ENCODE data around the gene MT1X. TPM values are rescaled to one million over a fixed set of nuclear protein-coding genes. Genes with fewer than 3 reads are reported as not detected.
A peak's percentile ranks its signal among the peaks of the same experiment; 100 is the strongest.

MT1X gene
- total and polyA plus RNA-seq, 2 donors from 2014 or later: 223 to 476 TPM

- no peak overlapping the region for H3K4me3 ChIP-seq (ENCODE audit: low read length in 3 of 3)
- FAIRE-seq: no peak
- TF ChIP-seq CTCF (IDR thresholded peaks at IDR 0.05; ENCODE audit: borderline replicate concordance, extremely low read depth, insufficient read depth): no peak
- intact Hi-C loops (cut with DNase I): no loop called here
- no peak overlapping the region for H3K9ac ChIP-seq (ENCODE audit: low read length in 3 of 3)
- no peak for DNase-seq
- no peaks in the 10 kb centered on the region for H3K36me3 ChIP-seq (ENCODE audit: control insufficient read depth in 2 of 3, insufficient read depth in 3 of 3, low read length in 3 of 3)
- no peak overlapping the region for H3K27ac ChIP-seq (ENCODE audit: low read depth in 2 of 2, low read length in 2 of 2)
- no peaks in the 10 kb centered on the region for H3K9me3 ChIP-seq (ENCODE audit: control insufficient read depth in 2 of 3, insufficient read depth in 1 of 3, low read length in 3 of 3)
- H3K27me3 ChIP-seq (ENCODE audit: control insufficient read depth, insufficient read depth, low read length): peaks cover 69% of the 10 kb centered on the region
- H3K4me1 ChIP-seq (ENCODE audit: control insufficient read depth in 2 of 3, insufficient read depth in 2 of 3, low read depth in 1 of 3, low read length in 3 of 3): peaks cover 0 to 19% (median 6%) of the 10 kb centered on the region in 3 donors
Measured at GRCh38 chr16:56640076-56640475, 42.2 kb upstream of the MT1X start.

- DNase-seq: no peak
- TF ChIP-seq CTCF (IDR thresholded peaks at IDR 0.05; ENCODE audit: borderline replicate concordance, extremely low read depth, insufficient read depth): no peak
- no peak for FAIRE-seq
- no peaks in the 10 kb centered on the region for H3K9me3 ChIP-seq (ENCODE audit: control insufficient read depth in 2 of 3, insufficient read depth in 1 of 3, low read length in 3 of 3)
- H3K9ac ChIP-seq (ENCODE audit: low read length in 3 of 3): no peak overlapping the region
- no peak overlapping the region for H3K27ac ChIP-seq (ENCODE audit: low read depth in 2 of 2, low read length in 2 of 2)
- intact Hi-C loops (cut with DNase I): no loop called here
- peaks cover 0 to 18% (median 6%) of the 10 kb centered on the region in 3 donors for H3K4me1 ChIP-seq (ENCODE audit: control insufficient read depth in 2 of 3, insufficient read depth in 2 of 3, low read depth in 1 of 3, low read length in 3 of 3)
- peaks cover 72% of the 10 kb centered on the region for H3K27me3 ChIP-seq (ENCODE audit: control insufficient read depth, insufficient read depth, low read length)
- H3K36me3 ChIP-seq (ENCODE audit: control insufficient read depth in 2 of 3, insufficient read depth in 3 of 3, low read length in 3 of 3): no peaks in the 10 kb centered on the region
- no peak overlapping the region for H3K4me3 ChIP-seq (ENCODE audit: low read length in 3 of 3)
Measured at GRCh38 chr16:56641166-56641565, 41.1 kb upstream of the MT1X start.

- H3K27me3 ChIP-seq (ENCODE audit: control insufficient read depth, insufficient read depth, low read length): peaks cover 66% of the 10 kb centered on the region
- no peak overlapping the region for H3K27ac ChIP-seq (ENCODE audit: low read depth in 2 of 2, low read length in 2 of 2)
- peaks cover 0 to 13% (median 6%) of the 10 kb centered on the region in 3 donors for H3K4me1 ChIP-seq (ENCODE audit: control insufficient read depth in 2 of 3, insufficient read depth in 2 of 3, low read depth in 1 of 3, low read length in 3 of 3)
- no peak for FAIRE-seq
- H3K4me3 ChIP-seq (ENCODE audit: low read length in 3 of 3): peak overlapping the region in 2 of 3 donors; percentile 16 to 50
- peak overlapping the region in 1 of 3 donors; percentile 47 for H3K9ac ChIP-seq (ENCODE audit: low read length in 3 of 3)
- peak; percentile 42 for TF ChIP-seq CTCF (IDR thresholded peaks at IDR 0.05; ENCODE audit: borderline replicate concordance, extremely low read depth, insufficient read depth)
- no peaks in the 10 kb centered on the region for H3K9me3 ChIP-seq (ENCODE audit: control insufficient read depth in 2 of 3, insufficient read depth in 1 of 3, low read length in 3 of 3)
- H3K36me3 ChIP-seq (ENCODE audit: control insufficient read depth in 2 of 3, insufficient read depth in 3 of 3, low read length in 3 of 3): no peaks in the 10 kb centered on the region
- peak in 3 of 5 donors; percentile 50 to 93 (median 58) for DNase-seq
- intact Hi-C loops (cut with DNase I): no loop called here
Measured at GRCh38 chr16:56643080-56643778, 39.0 kb upstream of the MT1X start.

Data from kidney (tissue), 14 donors.